Heart left ventricle (tissue), 16 donors: ENCODE results near the gene ZBTB9. TPM values are rescaled to one million over a fixed set of nuclear protein-coding genes. Genes with fewer than 3 reads are reported as not detected.
A peak's percentile ranks its signal among the peaks of the same experiment; 100 is the strongest.

ENCODE experiments used
- ATAC-seq, 4 donors: fragments of 200-7000 bp; cut with Tn5 transposase; one replicate each; pipeline ENCODE4 v1.9.1; 2020 to 2022; ENCODE audit warnings: moderate library complexity in 4 of 4, mild to moderate bottlenecking in 3 of 4, moderate number of reproducible peaks in 1 of 4
- DNase-seq, 5 donors: peaks; one replicate each; pipeline ENCODE4 v3.0.0-alpha.2; 2020
- H3K27ac ChIP-seq, 12 donors: fragments of 200-600 bp; sonication (generic) in 4 of 12; one replicate each; pipeline versions ENCODE4 v1.5.0 to v1.8.0; 2016 to 2022; ENCODE audit warnings: mild to moderate bottlenecking in 2 of 12
- H3K27me3 ChIP-seq, 9 donors: fragments of 200-600 bp; sonication (generic) in 2 of 9; one replicate each; pipeline versions ENCODE4 v1.5.1 to v1.8.0; 2016 to 2022; ENCODE audit warnings: mild to moderate bottlenecking in 3 of 9
- H3K36me3 ChIP-seq, 9 donors: fragments of 200-600 bp; sonication (generic) in 2 of 9; one replicate each; pipeline versions ENCODE4 v1.5.0 to v1.8.0; 2018 to 2022; ENCODE audit warnings: mild to moderate bottlenecking in 2 of 9
- H3K4me1 ChIP-seq, 12 donors: fragments of 200-600 bp; sonication (generic) in 4 of 12; one replicate each; pipeline versions ENCODE4 v1.5.0 to v1.8.0; 2016 to 2022; ENCODE audit warnings: mild to moderate bottlenecking in 3 of 12
- H3K4me3 ChIP-seq, 12 donors: fragments of 200-600 bp; sonication (generic) in 4 of 12; one replicate each; pipeline versions ENCODE4 v1.5.0 to v1.8.0; 2017 to 2022; ENCODE audit warnings: mild to moderate bottlenecking in 9 of 12, moderate library complexity in 4 of 12
- H3K9me3 ChIP-seq, 12 donors: fragments of 200-600 bp; sonication (generic) in 4 of 12; one replicate each; pipeline versions ENCODE4 v1.5.0 to v1.8.0; 2016 to 2022; ENCODE audit warnings: mild to moderate bottlenecking in 1 of 12
- POLR2A ChIP-seq, 2 donors: fragments of 450-650 bp; IDR thresholded peaks; one replicate each; pipeline ENCODE4 v1.6.1; 2017; ENCODE audit warnings: antibody characterized with exemption in 2 of 2, mild to moderate bottlenecking in 2 of 2, moderate library complexity in 2 of 2
- WGBS, 4 donors: extraction: QIAGEN DNeasy Blood & Tissue Kit in 2 of 4; methylation state at CpG; one replicate each; pipeline versions ENCODE4 v1.1.5 to v1.1.7; 2013 to 2018; 5-methylcytosine and 5-hydroxymethylcytosine counted together
- intact Hi-C, 10 donors: fragments of 100-400 bp; cut with DNase I; formaldehyde crosslinking; loops; one replicate each; pipeline versions ENCODE4 v1.11.1 to v1.14.2; 2022
- long read RNA-seq, 3 donors: library from polyadenylated mRNA; unstranded; transcript quantifications; one replicate each; pipeline ENCODE4 v2.0.0, GENCODE V29; 2020 to 2021
- polyA plus RNA-seq, 2 donors: library from polyadenylated mRNA; stranded (reverse); fragments of 200-250 nt; gene quantifications; one replicate each; pipeline ENCODE4 v1.2.3, GENCODE V29; 2013
- total RNA-seq, 9 donors: library from RNA; depleted of rRNA in 2 of 9; stranded (reverse); fragments of >200 nt in 2 of 9; fragmentation: NEBNext Ultra II Directional in 3 of 9; extraction: Animal tissue kit (Norgen Biotek cat#: 25700) in 3 of 9; gene quantifications; one replicate each; pipeline versions ENCODE4 v1.1.0 to v1.2.4, GENCODE V29; 2016 to 2023
- TF ChIP-seq, protein P1 (sequence below), 12 donors: fragments of 200-600 bp; sonication (generic) in 4 of 12; IDR thresholded peaks; one replicate each; pipeline versions ENCODE4 v1.5.0 to v1.8.0; 2018 to 2022; ENCODE audit warnings: antibody characterized with exemption in 12 of 12, mild to moderate bottlenecking in 5 of 12
- donor health status: ischemic (EF 13 %, LVEDD 7.1; RV severe dilation, severe dysfunction).
- donor health status: healthy with polysubstance abuse.
- donor health status: DM: no; HTN: yes; CAD: no.
- donor health status: DM: no; HTN: no; CAD: no.
- donor health status: ischemic (EF 25% LVEDD 6.9; RV normal size, moderate dysfunction).
- donor health status: ischemic (EF 25% LVEDD 5.7; RV mildly dilated, moderate dysfunction).
- donor health status: healthy.
- donor health status: DM: yes; HTN: yes; CAD: no.
- donor health status: ischemic (EF 35%, LVEDD 5.7; RV mildly dilated, moderate dysfunction).
- donor health status: nonischemic (EF 11% LVEDD 7.7; RV severe dilation, severe dysfunction).
- donor health status: DM: yes; HTN: yes; CAD: no.
- donor health status: PGD.
- donor health status: ischemic (EF 29% LVEDD 5.4; RV normal size, mild dysfunction).
- donor health status: nonischemic (EF 23%, LVEDD 6.1; RV moderate dilation, normal function).

ZBTB9 gene, protein sequence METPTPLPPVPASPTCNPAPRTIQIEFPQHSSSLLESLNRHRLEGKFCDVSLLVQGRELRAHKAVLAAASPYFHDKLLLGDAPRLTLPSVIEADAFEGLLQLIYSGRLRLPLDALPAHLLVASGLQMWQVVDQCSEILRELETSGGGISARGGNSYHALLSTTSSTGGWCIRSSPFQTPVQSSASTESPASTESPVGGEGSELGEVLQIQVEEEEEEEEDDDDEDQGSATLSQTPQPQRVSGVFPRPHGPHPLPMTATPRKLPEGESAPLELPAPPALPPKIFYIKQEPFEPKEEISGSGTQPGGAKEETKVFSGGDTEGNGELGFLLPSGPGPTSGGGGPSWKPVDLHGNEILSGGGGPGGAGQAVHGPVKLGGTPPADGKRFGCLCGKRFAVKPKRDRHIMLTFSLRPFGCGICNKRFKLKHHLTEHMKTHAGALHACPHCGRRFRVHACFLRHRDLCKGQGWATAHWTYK
- total RNA-seq (1 to 10 TPM; 2.5 to 6.4 (median 4.7) TPM), polyA plus RNA-seq (1 to 10 TPM; 2.2 to 5.6 TPM)
- long read RNA-seq, donor 1, transcript ZBTB9-201 (2 exons, 2,716 nt) = major isoform, 5 of 5 reads
- long read RNA-seq, donor 1, partial matches to known transcripts = 0 of 5 reads
- long read RNA-seq, donor 1, other reads (novel, unspliced or antisense) = 0 of 5 reads
- long read RNA-seq, donor 2, transcript ZBTB9-201 (2 exons, 2,716 nt) = major isoform, 37 of 44 reads
- long read RNA-seq, donor 2, partial matches to known transcripts = 0 of 44 reads
- long read RNA-seq, donor 2, other reads (novel, unspliced or antisense) = 7 of 44 reads
- long read RNA-seq, donor 3, partial matches to known transcripts = 0 of 6 reads
- long read RNA-seq, donor 3, other reads (novel, unspliced or antisense) = 2 of 6 reads

DNA sequence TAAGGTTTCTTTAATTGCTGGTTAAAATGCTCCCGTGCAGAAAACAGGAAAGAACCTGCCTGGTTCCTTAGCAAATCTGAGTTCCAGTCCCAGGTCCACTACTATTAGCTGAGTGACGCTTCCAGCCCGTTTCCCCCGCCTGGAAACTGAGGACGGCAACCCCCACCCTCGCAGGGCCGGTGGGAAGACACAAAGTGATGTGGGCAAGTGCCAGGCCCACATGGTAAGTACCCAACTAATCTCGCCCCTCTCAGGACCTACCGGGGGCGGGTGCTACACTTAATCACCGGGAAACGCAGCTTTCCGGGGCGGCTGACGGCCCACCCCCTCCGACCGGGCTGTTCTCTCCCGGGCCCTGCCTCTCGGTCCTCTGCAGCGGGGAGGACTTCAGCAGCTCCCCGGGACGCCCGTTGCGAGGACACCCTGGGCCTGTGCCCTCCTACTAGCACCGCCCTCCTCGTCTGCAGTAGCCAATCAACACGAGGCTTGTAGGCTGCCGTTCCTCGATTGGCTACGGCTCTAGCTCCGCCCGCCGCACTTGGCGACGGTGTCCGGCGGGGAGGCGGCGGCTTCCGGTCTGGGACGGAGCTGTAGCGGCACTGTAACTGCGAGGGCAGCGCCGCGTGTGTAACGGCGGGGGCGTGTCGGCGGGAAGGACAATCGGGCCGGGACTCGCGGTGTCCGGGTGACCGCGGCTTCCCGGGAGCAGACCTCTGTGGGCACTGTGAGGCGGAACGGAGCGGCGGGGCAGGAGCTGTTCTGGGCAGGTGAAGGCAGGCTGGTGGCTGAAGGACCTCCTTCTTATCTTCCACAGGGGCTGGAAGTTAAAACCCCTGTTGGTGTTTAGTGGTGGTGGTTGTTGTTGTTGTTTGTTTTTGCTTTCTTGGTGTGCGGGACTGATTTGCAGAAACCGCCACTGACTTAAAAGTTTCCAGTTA, at the start of gene ZBTB9:
ZBTB9 (plus strand) TSS at position 568 of the 938 bp plus-strand sequence. CDS start 525 bp downstream, outside the sequence.
- WGBS, 4 donors = 0 to 1% (median 1%) methylated on average over 24 to 65 of the region's 65 CpGs
- intact Hi-C loops = loop anchor here in 2 of 10 donors (1.0 to 5.0 kb wide), 3 partner anchors 44 to 118 kb away; partner anchors contain the start of gene KIFC1 (in 1 of the 2)

DNA sequence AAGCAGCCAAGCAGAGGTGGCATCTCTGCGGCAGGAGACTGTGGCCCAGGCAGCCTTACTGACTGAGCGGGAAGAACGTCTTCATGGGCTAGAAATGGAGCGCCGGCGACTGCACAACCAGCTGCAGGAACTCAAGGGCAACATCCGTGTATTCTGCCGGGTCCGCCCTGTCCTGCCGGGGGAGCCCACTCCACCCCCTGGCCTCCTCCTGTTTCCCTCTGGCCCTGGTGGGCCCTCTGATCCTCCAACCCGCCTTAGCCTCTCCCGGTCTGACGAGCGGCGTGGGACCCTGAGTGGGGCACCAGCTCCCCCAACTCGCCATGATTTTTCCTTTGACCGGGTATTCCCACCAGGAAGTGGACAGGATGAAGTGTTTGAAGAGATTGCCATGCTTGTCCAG, 49.5 kb upstream of the ZBTB9 start:
- TF ChIP-seq, protein P1, sequence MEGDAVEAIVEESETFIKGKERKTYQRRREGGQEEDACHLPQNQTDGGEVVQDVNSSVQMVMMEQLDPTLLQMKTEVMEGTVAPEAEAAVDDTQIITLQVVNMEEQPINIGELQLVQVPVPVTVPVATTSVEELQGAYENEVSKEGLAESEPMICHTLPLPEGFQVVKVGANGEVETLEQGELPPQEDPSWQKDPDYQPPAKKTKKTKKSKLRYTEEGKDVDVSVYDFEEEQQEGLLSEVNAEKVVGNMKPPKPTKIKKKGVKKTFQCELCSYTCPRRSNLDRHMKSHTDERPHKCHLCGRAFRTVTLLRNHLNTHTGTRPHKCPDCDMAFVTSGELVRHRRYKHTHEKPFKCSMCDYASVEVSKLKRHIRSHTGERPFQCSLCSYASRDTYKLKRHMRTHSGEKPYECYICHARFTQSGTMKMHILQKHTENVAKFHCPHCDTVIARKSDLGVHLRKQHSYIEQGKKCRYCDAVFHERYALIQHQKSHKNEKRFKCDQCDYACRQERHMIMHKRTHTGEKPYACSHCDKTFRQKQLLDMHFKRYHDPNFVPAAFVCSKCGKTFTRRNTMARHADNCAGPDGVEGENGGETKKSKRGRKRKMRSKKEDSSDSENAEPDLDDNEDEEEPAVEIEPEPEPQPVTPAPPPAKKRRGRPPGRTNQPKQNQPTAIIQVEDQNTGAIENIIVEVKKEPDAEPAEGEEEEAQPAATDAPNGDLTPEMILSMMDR (IDR thresholded peaks at IDR 0.05) = no peak
- TF ChIP-seq POLR2A (IDR thresholded peaks at IDR 0.05) = no peak
- intact Hi-C loops = no loop called here
- no peak overlapping the region for H3K27ac ChIP-seq
- peaks cover 0 to 18% (median 0%) of the 10 kb centered on the region in 9 donors for H3K36me3 ChIP-seq
- no peak for DNase-seq
- WGBS, 4 donors = 92 to 97% (median 93%) methylated on average over 17 of the region's 17 CpGs
- H3K9me3 ChIP-seq = no peaks in the 10 kb centered on the region
- ATAC-seq = no peak
- no peaks in the 10 kb centered on the region for H3K27me3 ChIP-seq
- peaks cover 0 to 6% (median 0%) of the 10 kb centered on the region in 12 donors for H3K4me1 ChIP-seq
- H3K4me3 ChIP-seq = no peak overlapping the region

More for the DNA sequence above, at the start of gene ZBTB9:
- peak within 1 kb of the TSS; percentile 71 to 99 (median 88) for H3K4me3 ChIP-seq
- peak within 1 kb of the TSS; percentile 21 to 88 (median 86) for H3K27ac ChIP-seq
- DNase-seq = peak; percentile 96 to 98 (median 97)
- H3K36me3 ChIP-seq = peaks cover 0 to 22% (median 7%) of the 10 kb centered on the region in 9 donors
- H3K9me3 ChIP-seq = no peaks in the 10 kb centered on the region
- TF ChIP-seq, protein P1 (IDR thresholded peaks at IDR 0.05) = no peak
- TF ChIP-seq POLR2A (IDR thresholded peaks at IDR 0.05) = peak; percentile 83 to 96
- no peaks in the 10 kb centered on the region for H3K27me3 ChIP-seq
- peak; percentile 99 to 100 (median 100) for ATAC-seq
- peaks cover 0 to 39% (median 17%) of the 10 kb centered on the region in 12 donors for H3K4me1 ChIP-seq

DNA sequence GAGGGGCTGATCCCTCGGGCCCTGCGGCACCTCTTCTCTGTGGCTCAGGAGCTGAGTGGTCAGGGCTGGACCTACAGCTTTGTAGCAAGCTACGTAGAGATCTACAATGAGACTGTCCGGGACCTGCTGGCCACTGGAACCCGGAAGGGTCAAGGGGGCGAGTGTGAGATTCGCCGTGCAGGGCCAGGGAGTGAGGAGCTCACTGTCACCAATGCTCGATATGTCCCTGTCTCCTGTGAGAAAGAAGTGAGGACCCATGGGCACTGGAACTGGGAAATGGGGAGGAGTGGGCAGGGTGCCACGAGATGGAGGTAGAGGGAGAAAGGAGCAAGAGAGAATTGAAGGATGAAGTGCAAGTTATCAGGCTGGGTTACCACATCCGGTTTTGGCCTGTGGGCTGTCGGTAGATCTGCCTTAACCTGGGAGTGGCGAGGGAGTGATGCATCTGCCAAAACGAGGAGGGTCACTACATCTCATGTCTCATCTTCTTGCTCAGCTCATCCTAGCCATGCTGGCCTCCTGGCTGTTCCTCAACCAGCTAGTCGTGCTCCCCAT, 48.9 kb upstream of the ZBTB9 start:
- 92 to 93% (median 92%) methylated on average over 14 to 15 of the region's 15 CpGs for WGBS, 4 donors
- Histone ChIP-seq H3K4me1 (peaks cover 0 to 7% (median 0%) of the 10 kb centered on the region in 12 donors), H3K27me3 (no peaks in the 10 kb centered on the region), H3K4me3 (no peak overlapping the region), H3K9me3 (no peaks in the 10 kb centered on the region), H3K36me3 (peaks cover 0 to 18% (median 0%) of the 10 kb centered on the region in 9 donors), H3K27ac (no peak overlapping the region)
- TF ChIP-seq POLR2A (IDR thresholded peaks at IDR 0.05) = no peak
- TF ChIP-seq, protein P1 (IDR thresholded peaks at IDR 0.05) = no peak
- DNase-seq = no peak
- intact Hi-C loops = no loop called here
- ATAC-seq = no peak
